Stimulated activated CD4-positive, alpha-beta T cell treated with anti-CD3 and anti-CD28 coated beads, Interleukin-12 subunit alpha, Interleukin-12 subunit beta, amount 100 ng/mL, for 24 hours (primary cell): ENCODE results near the gene GHITM.

Experiments used
- DNase-seq, 2 experiments: peaks; one replicate each; pipeline ENCODE4 v3.0.0-alpha.2; 2020; ENCODE audit warnings: low read depth in 2 of 2

Gene GHITM

GRCh38 chr10:84200537-84201243 is 61.4 kb downstream of the GHITM start:
- DNase-seq, result no peak

- no peak for DNase-seq
These were observed 61.9 kb downstream of the GHITM start for GRCh38 chr10:84201244-84201606.

DNA sequence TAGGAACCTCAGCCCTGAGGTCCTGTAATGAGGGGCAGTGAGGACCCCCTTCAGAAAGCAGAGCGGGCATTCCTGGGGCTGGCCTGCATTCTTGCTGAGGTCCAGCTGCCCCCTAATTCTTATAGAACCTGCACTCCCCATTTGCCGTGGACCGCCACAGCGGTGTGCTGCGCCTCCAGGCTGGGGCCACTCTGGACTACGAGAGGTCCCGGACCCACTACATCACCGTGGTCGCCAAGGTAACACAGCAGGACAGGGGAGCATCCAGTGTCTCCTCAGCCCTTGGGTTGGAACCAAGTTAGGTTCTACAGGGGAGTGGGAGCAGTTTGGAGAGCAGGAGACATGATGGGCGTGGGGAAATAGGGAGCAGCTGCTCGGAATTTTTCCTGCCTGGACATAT is 62.4 kb downstream of the GHITM start:
- DNase-seq, result no peak

- DNase-seq, result no peak
These were observed 63.0 kb downstream of the GHITM start for GRCh38 chr10:84202349-84202748.
